NCI-H345 treated with DMSO at 0.1 percent for 48 hours (cell line): ENCODE data around the gene A1BG.
"Not testable (repeated sequence)": the region's sequence is repeated elsewhere in the genome, so short reads cannot be mapped to it uniquely, and the experiment has no call there.

ENCODE experiments used
- DNase-seq: peaks from one replicate; lab custom pipeline; 2025; ENCODE audit not compliant: unreplicated experiment; lab: John Stamatoyannopoulos, UW

The A1BG gene

GRCh38 chr19:58386576-58387337 lies 33.5 kb upstream of the A1BG start, which contains the start of gene RPS5:
Gene RPS5, plus strand, starts transcription at chr19:58387269. Its CDS starts 869 bp downstream, at chr19:58388138.
- peak; percentile 83 for DNase-seq

- DNase-seq, result no peak
These were observed 32.7 kb upstream of the A1BG start for GRCh38 chr19:58385891-58386575.

GRCh38 chr19:58385313-58385890 lies 32.1 kb upstream of the A1BG start:
- DNase-seq, result no peak

- DNase-seq, result no peak
These were observed 29.8 kb upstream of the A1BG start for GRCh38 chr19:58382997-58383603.

- no peak for DNase-seq
These were observed 28.3 kb upstream of the A1BG start for GRCh38 chr19:58381460-58382212.

GRCh38 chr19:58380662-58381459 lies 27.6 kb upstream of the A1BG start, which contains the start of gene ZNF837:
Gene ZNF837, minus strand, starts transcription at chr19:58381030. Its CDS starts 11,698 bp downstream, at chr19:58369332.
- peak; percentile 92 for DNase-seq

- DNase-seq, result no peak
These were observed 26.9 kb upstream of the A1BG start for GRCh38 chr19:58380037-58380661.

- DNase-seq, result no peak
These were observed 26.0 kb upstream of the A1BG start for GRCh38 chr19:58379246-58379645.

GRCh38 chr19:58376724-58377123 lies 23.4 kb upstream of the A1BG start:
- DNase-seq, result not testable (repeated sequence)

GRCh38 chr19:58374200-58374599 lies 20.9 kb upstream of the A1BG start:
- DNase-seq, result no peak

GRCh38 chr19:58372311-58373133 lies 19.2 kb upstream of the A1BG start:
- no peak for DNase-seq

- DNase-seq, result no peak
These were observed 15.5 kb upstream of the A1BG start for GRCh38 chr19:58368561-58369360.

- DNase-seq, result no peak
These were observed 14.6 kb upstream of the A1BG start for GRCh38 chr19:58367698-58368454.

GRCh38 chr19:58366585-58367430 lies 13.5 kb upstream of the A1BG start:
- no peak for DNase-seq

GRCh38 chr19:58364146-58364545 lies 10.9 kb upstream of the A1BG start:
- DNase-seq, result no peak

GRCh38 chr19:58362272-58362994 lies 9.1 kb upstream of the A1BG start, which contains the start of gene ZNF497:
Gene ZNF497, minus strand, starts transcription at chr19:58362751. Its CDS starts 5,116 bp downstream, at chr19:58357635.
- DNase-seq, result peak; percentile 88
